Glutamatergic neuron (in vitro differentiated cells): Measurements from ENCODE around the gene GSTA2. TPM values are rescaled to one million over a fixed set of nuclear protein-coding genes. Genes with fewer than 3 reads are reported as not detected.

Experiments
- DNase-seq: peaks from one replicate; pipeline ENCODE4 v3.0.0; 2022
- H3K27ac Mint-ChIP-seq: one replicate; pipeline ENCODE4 v1.8.0; 2020; ENCODE audit warnings: mild to moderate bottlenecking, mixed read lengths, inconsistent platforms; ENCODE audit not compliant: unreplicated experiment
- H3K27me3 Mint-ChIP-seq: one replicate; pipeline ENCODE4 v1.8.0; 2020; ENCODE audit warnings: mild to moderate bottlenecking, moderate library complexity, mixed read lengths, inconsistent platforms; ENCODE audit not compliant: unreplicated experiment
- H3K36me3 Mint-ChIP-seq: one replicate; pipeline ENCODE4 v1.8.0; 2020; ENCODE audit warnings: mild to moderate bottlenecking, mixed read lengths, inconsistent platforms; ENCODE audit not compliant: unreplicated experiment
- H3K4me1 Mint-ChIP-seq: one replicate; pipeline ENCODE4 v1.8.0; 2020; ENCODE audit warnings: mild to moderate bottlenecking, low read depth, mixed read lengths, inconsistent platforms; ENCODE audit not compliant: unreplicated experiment
- H3K4me3 Mint-ChIP-seq: one replicate; pipeline ENCODE4 v1.8.0; 2020; ENCODE audit warnings: mild to moderate bottlenecking, mixed read lengths, inconsistent platforms; ENCODE audit not compliant: unreplicated experiment
- H3K9me3 Mint-ChIP-seq: one replicate; pipeline ENCODE4 v1.8.0; 2020; ENCODE audit warnings: mild to moderate bottlenecking, moderate library complexity, mixed read lengths, inconsistent platforms; ENCODE audit not compliant: unreplicated experiment
- total RNA-seq: library from RNA; stranded (reverse); fragmentation: NEBNext Ultra II Directional; extraction: Animal tissue kit (Norgen Biotek cat#: 25700); gene quantifications from one replicate; pipeline ENCODE4 v1.2.1, GENCODE V29; 2021; ENCODE audit not compliant: unreplicated experiment
- TF ChIP-seq, protein P1 (sequence below): fragments of 200-600 bp; sonication (generic); IDR thresholded peaks from one replicate; pipeline ENCODE4 v1.5.0; 2021; ENCODE audit not compliant: partially characterized antibody, unreplicated experiment

Gene GSTA2
- total RNA-seq, 1 donor from 2014 or later, result not detected

DNA sequence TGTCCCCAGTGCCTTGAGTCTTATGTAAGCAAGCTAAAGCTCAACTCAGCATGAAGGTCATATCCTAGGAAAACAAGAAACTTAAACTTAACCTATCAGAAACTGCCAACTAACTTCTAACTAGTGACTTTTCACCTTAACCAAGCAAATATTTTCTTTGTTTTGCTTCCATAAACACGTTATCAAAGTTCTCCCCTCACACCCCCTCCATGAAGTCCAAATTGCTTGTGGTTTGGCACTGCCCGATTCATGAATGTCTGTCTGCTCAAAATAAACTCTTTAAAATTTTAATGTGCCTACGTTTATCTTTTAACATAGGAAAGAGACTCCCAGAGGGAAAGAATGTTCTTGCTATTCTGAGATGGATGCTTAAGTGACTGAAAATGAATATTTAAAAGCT is 34.9 kb downstream of the GSTA2 start:
- Mint-ChIP-seq H3K9me3 (peaks cover 6% of the 10 kb centered on the region), H3K27ac (no peak overlapping the region), H3K36me3 (no peaks in the 10 kb centered on the region), H3K4me1 (peaks cover 8% of the 10 kb centered on the region), H3K27me3 (peaks cover 2% of the 10 kb centered on the region), H3K4me3 (no peak overlapping the region)
- DNase-seq, result no peak
- TF ChIP-seq, protein P1, sequence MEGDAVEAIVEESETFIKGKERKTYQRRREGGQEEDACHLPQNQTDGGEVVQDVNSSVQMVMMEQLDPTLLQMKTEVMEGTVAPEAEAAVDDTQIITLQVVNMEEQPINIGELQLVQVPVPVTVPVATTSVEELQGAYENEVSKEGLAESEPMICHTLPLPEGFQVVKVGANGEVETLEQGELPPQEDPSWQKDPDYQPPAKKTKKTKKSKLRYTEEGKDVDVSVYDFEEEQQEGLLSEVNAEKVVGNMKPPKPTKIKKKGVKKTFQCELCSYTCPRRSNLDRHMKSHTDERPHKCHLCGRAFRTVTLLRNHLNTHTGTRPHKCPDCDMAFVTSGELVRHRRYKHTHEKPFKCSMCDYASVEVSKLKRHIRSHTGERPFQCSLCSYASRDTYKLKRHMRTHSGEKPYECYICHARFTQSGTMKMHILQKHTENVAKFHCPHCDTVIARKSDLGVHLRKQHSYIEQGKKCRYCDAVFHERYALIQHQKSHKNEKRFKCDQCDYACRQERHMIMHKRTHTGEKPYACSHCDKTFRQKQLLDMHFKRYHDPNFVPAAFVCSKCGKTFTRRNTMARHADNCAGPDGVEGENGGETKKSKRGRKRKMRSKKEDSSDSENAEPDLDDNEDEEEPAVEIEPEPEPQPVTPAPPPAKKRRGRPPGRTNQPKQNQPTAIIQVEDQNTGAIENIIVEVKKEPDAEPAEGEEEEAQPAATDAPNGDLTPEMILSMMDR, result no peak

DNA sequence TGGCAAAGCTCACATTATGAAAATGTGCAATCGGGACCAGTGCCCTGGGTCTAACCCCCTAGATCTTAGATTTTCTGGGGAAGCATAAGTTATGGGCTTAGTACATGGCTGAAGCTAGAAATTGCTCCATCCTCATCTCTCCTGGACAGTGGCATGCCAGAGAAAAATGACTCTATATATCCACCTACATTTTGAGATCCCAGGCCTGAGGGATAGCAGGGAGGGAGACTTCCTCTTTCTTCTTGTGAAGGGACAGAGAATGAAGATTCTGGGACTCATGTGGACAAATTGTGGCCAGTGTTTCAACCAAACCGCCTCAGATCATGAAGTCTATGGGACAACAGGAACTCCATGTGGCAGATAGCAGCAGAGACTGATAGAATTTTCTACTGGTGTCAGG is 35.4 kb downstream of the GSTA2 start:
- Mint-ChIP-seq H3K4me1 (peaks cover 8% of the 10 kb centered on the region), H3K27me3 (peaks cover 2% of the 10 kb centered on the region), H3K36me3 (no peaks in the 10 kb centered on the region), H3K4me3 (no peak overlapping the region), H3K9me3 (peaks cover 4% of the 10 kb centered on the region), H3K27ac (no peak overlapping the region)
- TF ChIP-seq, protein P1, result no peak
- DNase-seq, result no peak

DNA sequence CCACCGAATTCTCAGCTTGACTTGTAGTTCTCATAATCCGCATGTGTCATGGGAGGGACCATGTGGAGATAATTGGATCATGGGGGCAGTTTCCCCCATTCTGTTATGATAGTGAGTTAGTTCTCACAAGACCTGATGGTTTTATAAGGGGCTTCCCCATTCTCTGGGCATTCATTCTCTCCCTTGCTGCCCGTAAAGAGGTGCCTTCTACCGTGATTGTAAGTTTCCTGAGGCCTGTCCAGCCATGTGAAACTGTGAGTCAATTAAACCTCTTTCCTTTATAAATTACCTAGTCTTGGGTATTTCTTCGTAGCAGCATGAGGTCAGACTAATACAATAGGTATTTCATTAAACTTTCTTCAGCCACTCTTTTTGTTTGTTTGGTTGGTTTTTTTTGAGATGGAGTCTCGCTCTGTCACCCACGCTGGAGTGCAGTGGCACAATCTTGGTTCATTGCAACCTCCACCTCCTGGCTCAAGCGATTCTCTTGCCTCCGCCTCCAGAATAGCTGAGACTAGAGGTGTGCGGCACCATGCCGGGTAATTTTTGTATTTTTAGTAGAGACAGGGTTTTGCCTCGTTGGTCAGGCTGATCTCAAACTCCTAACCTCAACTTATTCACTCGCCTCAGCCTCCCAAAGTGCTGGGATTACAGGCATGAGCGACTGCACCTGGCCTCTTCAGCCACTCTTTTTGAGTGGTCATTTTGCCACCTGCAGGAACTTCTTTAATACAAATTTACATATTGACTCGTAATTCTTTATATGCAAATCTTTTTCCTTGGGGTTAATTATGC is 36.3 kb downstream of the GSTA2 start:
- TF ChIP-seq, protein P1, result no peak
- H3K36me3 Mint-ChIP-seq, result no peaks in the 10 kb centered on the region
- no peak overlapping the region for H3K4me3 Mint-ChIP-seq
- H3K4me1 Mint-ChIP-seq, result peaks cover 3% of the 10 kb centered on the region
- DNase-seq, result no peak
- H3K27me3 Mint-ChIP-seq, result peaks cover 2% of the 10 kb centered on the region
- H3K27ac Mint-ChIP-seq, result no peak overlapping the region
- no peaks in the 10 kb centered on the region for H3K9me3 Mint-ChIP-seq

DNA sequence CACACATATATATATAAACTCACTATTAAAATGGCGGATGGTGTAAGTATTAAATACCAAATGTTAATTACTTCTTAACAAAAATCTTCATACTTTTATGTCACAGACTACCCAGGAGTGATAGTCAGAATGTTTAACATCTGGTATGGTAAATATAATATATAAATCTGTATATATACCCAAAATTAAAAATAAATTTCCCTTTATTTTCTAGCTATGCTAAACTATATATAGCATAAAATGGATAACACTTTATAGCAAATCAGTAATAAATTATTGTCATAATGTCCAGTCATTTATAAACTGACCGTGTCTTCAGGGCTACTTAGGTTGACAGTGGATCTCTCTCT is 37.1 kb downstream of the GSTA2 start:
- H3K27me3 Mint-ChIP-seq, result peaks cover 2% of the 10 kb centered on the region
- no peaks in the 10 kb centered on the region for H3K36me3 Mint-ChIP-seq
- no peak overlapping the region for H3K4me3 Mint-ChIP-seq
- H3K9me3 Mint-ChIP-seq, result no peaks in the 10 kb centered on the region
- TF ChIP-seq, protein P1, result no peak
- peaks cover under 1% of the 10 kb centered on the region for H3K4me1 Mint-ChIP-seq
- DNase-seq, result no peak
- no peak overlapping the region for H3K27ac Mint-ChIP-seq

DNA sequence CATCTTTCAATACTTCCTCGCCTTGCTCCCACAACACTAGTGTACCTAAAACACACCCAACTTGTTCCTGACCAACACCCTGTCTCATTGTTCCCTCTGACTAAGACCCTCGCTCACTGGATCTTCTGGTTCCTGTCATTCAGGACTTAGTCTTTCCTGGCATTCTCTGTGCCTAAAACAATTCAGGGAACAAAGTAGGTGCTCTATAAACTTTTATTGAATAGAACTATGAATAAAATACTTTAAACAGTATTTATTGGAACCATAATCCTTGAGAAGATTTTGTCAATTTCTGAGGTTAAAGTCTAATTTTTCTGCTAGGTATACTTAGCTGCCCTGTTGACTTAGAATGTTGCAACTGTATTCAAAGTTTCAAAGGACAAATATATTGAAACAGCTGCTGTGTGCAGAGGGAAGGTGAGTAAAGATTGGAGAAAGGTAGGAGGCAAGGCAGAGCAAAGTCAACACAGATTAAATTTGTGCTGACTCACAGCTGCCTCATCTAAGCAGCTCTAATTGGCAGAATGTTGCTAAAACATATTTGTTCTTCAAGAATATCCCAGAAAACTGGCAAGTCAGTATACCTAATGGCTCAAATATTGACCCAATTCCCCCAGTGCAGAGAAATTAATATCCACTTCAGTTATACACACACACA is 37.6 kb downstream of the GSTA2 start:
- H3K9me3 Mint-ChIP-seq, result no peaks in the 10 kb centered on the region
- no peaks in the 10 kb centered on the region for H3K4me1 Mint-ChIP-seq
- H3K27me3 Mint-ChIP-seq, result peaks cover 2% of the 10 kb centered on the region
- no peak overlapping the region for H3K27ac Mint-ChIP-seq
- H3K36me3 Mint-ChIP-seq, result no peaks in the 10 kb centered on the region
- no peak for DNase-seq
- no peak overlapping the region for H3K4me3 Mint-ChIP-seq
- TF ChIP-seq, protein P1, result no peak
